ENCODE results near the gene PTCD2.
A peak's percentile ranks its signal among the peaks of the same experiment; 100 is the strongest.

PTCD2 gene

GRCh38 chr5:72319976-72320752 lies at the start of gene PTCD2, which contains the start of gene MRPS27:
Gene PTCD2, plus strand, starts transcription at chr5:72320373. Its CDS starts 10 bp downstream, at chr5:72320383.
Gene MRPS27, minus strand, starts transcription at chr5:72320240. Its CDS starts 19 bp downstream, at chr5:72320221.
- FAIRE-seq, result peak; percentile 86

- no peak for FAIRE-seq
Measured at GRCh38 chr5:72271702-72272101, 48.5 kb upstream of the PTCD2 start.

- FAIRE-seq, result no peak
Measured at GRCh38 chr5:72272398-72272797, 47.8 kb upstream of the PTCD2 start.

- no peak for FAIRE-seq
Measured at GRCh38 chr5:72273547-72273946, 46.6 kb upstream of the PTCD2 start.

- no peak for FAIRE-seq
Measured at GRCh38 chr5:72276219-72276752, 43.9 kb upstream of the PTCD2 start.

GRCh38 chr5:72280581-72281069 lies 39.5 kb upstream of the PTCD2 start:
- no peak for FAIRE-seq

- FAIRE-seq, result no peak
Measured at GRCh38 chr5:72281430-72281763, 38.8 kb upstream of the PTCD2 start.

- FAIRE-seq, result peak; percentile 83
Measured at GRCh38 chr5:72281764-72282499, 38.2 kb upstream of the PTCD2 start.

GRCh38 chr5:72282878-72283277 lies 37.3 kb upstream of the PTCD2 start:
- no peak for FAIRE-seq

GRCh38 chr5:72283358-72283757 lies 36.8 kb upstream of the PTCD2 start:
- no peak for FAIRE-seq

- peak; percentile 5 for FAIRE-seq
Measured at GRCh38 chr5:72284559-72285423, 35.4 kb upstream of the PTCD2 start.

GRCh38 chr5:72285424-72285821 lies 34.8 kb upstream of the PTCD2 start:
- FAIRE-seq, result no peak

- FAIRE-seq, result no peak
Measured at GRCh38 chr5:72286798-72287197, 33.4 kb upstream of the PTCD2 start.

GRCh38 chr5:72288924-72289323 lies 31.2 kb upstream of the PTCD2 start:
- peak; percentile 86 for FAIRE-seq

GRCh38 chr5:72290356-72291133 lies 29.6 kb upstream of the PTCD2 start:
- no peak for FAIRE-seq

- FAIRE-seq, result peak; percentile 5
Measured at GRCh38 chr5:72291601-72292000, 28.6 kb upstream of the PTCD2 start.

- no peak for FAIRE-seq
Measured at GRCh38 chr5:72292411-72292810, 27.8 kb upstream of the PTCD2 start.

- no peak for FAIRE-seq
Measured at GRCh38 chr5:72293495-72294055, 26.6 kb upstream of the PTCD2 start.

- FAIRE-seq, result peak; percentile 65
Measured at GRCh38 chr5:72294473-72294872, 25.7 kb upstream of the PTCD2 start.

- no peak for FAIRE-seq
Measured at GRCh38 chr5:72295539-72295938, 24.6 kb upstream of the PTCD2 start.

GRCh38 chr5:72296256-72296655 lies 23.9 kb upstream of the PTCD2 start:
- FAIRE-seq, result no peak

- FAIRE-seq, result peak; percentile 45
Measured at GRCh38 chr5:72298136-72298535, 22.0 kb upstream of the PTCD2 start.

Data from islet of Langerhans (tissue), 1 donor.